BLaER1 treated with 17β-estradiol and CSF1 and Interleukin-3, amounts not matched to agents 10 nM and 100 nM (cell line): ENCODE results near the gene ERI2.
A peak's percentile ranks its signal among the peaks of the same experiment; 100 is the strongest.

Source experiments
- H3K27ac ChIP-seq, 11 experiments: shearing (Covaris generic); formaldehyde crosslinking; 2 replicates each; pipeline ENCODE4 v1.8.1; 2022
- H3K27me3 ChIP-seq, 11 experiments: shearing (Covaris generic); formaldehyde crosslinking; 2 replicates each; pipeline ENCODE4 v1.8.1; 2022
- H3K36me3 ChIP-seq, 11 experiments: shearing (Covaris generic); formaldehyde crosslinking; 2 replicates each; pipeline ENCODE4 v1.8.1; 2022
- H3K4me1 ChIP-seq, 10 experiments: shearing (Covaris generic); formaldehyde crosslinking; 2 replicates each; pipeline ENCODE4 v1.8.1; 2022
- H3K4me2 ChIP-seq, 11 experiments: shearing (Covaris generic); formaldehyde crosslinking; 2 replicates each; pipeline ENCODE4 v1.8.1; 2022
- H3K4me3 ChIP-seq, 10 experiments: shearing (Covaris generic); formaldehyde crosslinking; 2 replicates each; pipeline ENCODE4 v1.8.1; 2022
- H3K9ac ChIP-seq, 11 experiments: shearing (Covaris generic); formaldehyde crosslinking; 2 replicates each; pipeline ENCODE4 v1.8.1; 2022
- H3K9me3 ChIP-seq, 11 experiments: shearing (Covaris generic); formaldehyde crosslinking; replicated peaks in 1 of 11; 2 replicates each; pipeline ENCODE4 v1.8.1; 2022
- H4K20me1 ChIP-seq, 11 experiments: shearing (Covaris generic); formaldehyde crosslinking; 2 replicates each; pipeline ENCODE4 v1.8.1; 2022
- Cebpa-rat ChIP-seq, 11 experiments: shearing (Covaris generic); IDR thresholded peaks; 2 replicates each; pipeline ENCODE4 v1.8.1; 2022

The ERI2 gene, protein sequence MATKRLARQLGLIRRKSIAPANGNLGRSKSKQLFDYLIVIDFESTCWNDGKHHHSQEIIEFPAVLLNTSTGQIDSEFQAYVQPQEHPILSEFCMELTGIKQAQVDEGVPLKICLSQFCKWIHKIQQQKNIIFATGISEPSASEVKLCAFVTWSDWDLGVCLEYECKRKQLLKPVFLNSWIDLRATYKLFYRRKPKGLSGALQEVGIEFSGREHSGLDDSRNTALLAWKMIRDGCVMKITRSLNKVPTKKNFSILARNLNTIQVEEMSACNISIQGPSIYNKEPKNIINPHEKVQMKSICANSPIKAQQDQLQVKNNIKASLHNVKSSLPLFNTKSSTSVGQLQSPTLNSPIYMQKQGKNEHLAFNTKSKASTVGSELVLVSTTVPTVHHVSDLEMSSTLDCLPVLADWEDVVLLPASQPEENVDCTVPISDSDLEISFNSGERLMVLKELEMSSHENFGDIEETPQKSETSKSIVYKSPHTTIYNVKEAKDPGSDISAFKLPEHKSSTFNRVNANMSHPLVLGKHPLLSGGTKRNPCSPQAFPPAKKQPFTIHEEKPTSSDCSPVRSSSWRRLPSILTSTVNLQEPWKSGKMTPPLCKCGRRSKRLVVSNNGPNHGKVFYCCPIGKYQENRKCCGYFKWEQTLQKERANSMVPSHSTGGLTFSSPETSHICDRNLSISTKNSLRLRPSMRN

DNA sequence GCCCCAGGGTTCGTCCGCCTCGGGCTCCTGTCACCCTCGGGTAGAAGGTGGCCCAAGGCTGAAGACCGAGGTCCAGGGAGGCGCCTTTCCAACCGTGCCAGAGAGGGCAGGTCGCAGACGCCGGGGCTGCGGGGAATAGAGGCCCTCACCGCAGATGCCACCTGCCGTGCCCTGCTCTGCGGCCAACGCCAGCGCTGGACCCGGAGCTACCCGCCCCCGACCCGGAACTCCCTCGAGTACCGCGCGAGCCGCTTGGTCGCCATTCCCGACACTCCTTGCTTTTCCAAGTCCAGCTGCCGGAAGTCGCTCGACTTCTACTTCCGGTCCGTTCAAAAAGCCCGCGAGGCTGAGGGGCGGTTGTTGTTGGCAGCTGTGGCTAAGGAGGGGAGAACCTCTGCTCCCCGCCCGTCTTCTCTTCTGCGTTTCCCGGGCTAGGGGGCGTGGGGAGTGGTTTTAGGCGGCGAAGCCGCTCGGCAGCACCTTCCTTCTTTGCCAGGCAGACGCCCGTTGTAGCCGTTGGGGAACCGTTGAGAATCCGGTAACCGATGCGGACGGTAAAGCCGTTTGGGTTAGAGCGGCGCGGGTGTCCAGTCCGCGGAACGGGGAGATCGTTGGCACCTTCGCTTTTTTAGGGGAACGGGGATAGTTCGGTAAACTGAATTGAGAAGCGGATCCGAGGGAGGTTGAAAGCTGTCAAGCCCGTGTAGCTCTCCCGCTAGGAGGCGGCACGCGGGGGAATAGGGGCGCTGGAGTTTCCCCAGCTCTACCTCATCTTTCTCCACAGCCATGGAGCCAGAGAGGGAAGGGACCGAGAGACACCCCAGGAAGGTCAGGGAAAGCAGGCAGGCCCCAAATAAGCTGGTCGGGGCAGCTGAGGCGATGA lies at the start of gene ERI2, which contains the start of gene REXO5:
TSS of gene ERI2 (minus strand) at position 305 of the 883 bp plus-strand sequence. CDS start at position 263, 42 bp downstream.
TSS of gene REXO5 (plus strand) at position 360 of the 883 bp plus-strand sequence. CDS start at position 787, 427 bp downstream.
- Histone ChIP-seq H3K4me2 (peak within 1 kb of the TSS; percentile 41 to 81 (median 68); a peak in 21 of 22 replicates), H3K27me3 (peaks cover 17 to 36% (median 28%) of the 10 kb centered on the region in 11 experiments), H3K27ac (peak within 1 kb of the TSS in 4 of 11 experiments; percentile 1 to 54 (median 24); a peak in 6 of 22 replicates), H4K20me1 (no peaks in the 10 kb centered on the region), H3K4me1 (peaks cover 0 to 16% (median 8%) of the 10 kb centered on the region in 10 experiments; a peak in 8 of 20 replicates), H3K4me3 (peak within 1 kb of the TSS; percentile 39 to 70 (median 53)), H3K9me3 (peaks cover 6 to 21% (median 18%) of the 10 kb centered on the region in 11 experiments; a peak in 20 of 22 replicates), H3K36me3 (no peaks in the 10 kb centered on the region), H3K9ac (peak within 1 kb of the TSS in 7 of 11 experiments; percentile 18 to 66 (median 41); a peak in 11 of 22 replicates)
- no peak for TF ChIP-seq Cebpa-rat (IDR thresholded peaks at IDR 0.05)

DNA sequence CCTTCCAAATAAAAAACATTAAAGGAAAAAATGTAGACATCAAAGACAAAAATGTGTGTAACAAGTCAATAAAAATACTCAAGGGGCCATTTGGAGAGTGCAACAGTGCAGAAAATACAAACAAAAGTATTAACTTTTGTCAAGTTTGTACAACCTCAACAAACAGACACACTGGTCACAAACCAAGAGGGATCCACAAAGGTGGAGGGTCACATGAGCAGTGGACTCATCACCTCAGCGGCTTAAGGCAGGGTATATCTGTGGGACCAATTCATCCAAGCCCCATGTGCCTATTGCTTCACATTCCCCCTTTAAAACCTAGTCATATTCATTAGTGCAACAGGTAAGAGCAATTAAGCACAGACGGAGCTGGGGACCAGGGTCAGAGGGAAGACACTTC lies 48.7 kb upstream of the ERI2 start:
- no peak overlapping the region for H3K4me2 ChIP-seq
- TF ChIP-seq Cebpa-rat (IDR thresholded peaks at IDR 0.05): no peak
- no peaks in the 10 kb centered on the region for H3K27me3 ChIP-seq
- peaks cover 37 to 74% (median 52%) of the 10 kb centered on the region in 11 experiments for H3K36me3 ChIP-seq
- H3K4me1 ChIP-seq: peaks cover 0 to 39% (median 8%) of the 10 kb centered on the region in 10 experiments; a peak in 8 of 20 replicates
- H3K9ac ChIP-seq: no peak overlapping the region
- H3K9me3 ChIP-seq: peaks cover 0 to 19% (median 11%) of the 10 kb centered on the region in 11 experiments; a peak in 12 of 22 replicates
- H3K4me3 ChIP-seq: no peak overlapping the region
- H3K27ac ChIP-seq: no peak overlapping the region
- peaks cover 0 to 68% (median 0%) of the 10 kb centered on the region in 11 experiments; a peak in 7 of 22 replicates for H4K20me1 ChIP-seq

DNA sequence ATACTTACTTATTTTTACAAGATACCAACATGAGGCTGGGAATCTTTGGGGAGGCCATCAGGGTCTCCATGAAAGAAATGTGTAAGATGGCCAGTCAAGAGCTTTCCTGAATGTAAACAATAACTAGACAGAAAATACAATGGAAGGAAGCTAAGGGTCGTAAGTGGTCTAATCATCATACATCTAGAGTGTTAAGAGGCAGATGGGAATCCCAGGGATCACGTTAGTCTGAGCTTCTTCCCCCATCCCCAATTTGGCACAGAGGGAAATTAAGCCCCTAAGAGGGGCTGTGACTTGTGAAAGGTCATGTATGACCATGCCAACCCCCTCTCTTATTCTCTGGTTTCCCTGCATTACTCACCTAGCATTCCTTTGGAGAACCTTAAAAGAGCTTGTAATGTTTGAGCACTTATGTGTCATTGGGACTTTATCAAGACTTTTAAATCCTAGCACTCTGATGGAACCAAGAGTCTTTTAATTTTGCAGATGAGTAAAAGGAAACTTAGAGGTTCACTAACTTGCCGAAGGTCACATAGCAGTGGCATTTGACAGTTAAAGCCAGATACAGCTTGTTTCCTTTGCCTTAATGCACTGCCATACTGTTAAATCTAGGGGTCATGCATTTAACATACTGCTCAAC lies 47.8 kb upstream of the ERI2 start:
- no peak overlapping the region for H3K27ac ChIP-seq
- H3K4me2 ChIP-seq: peak overlapping the region in 1 of 11 experiments; percentile 7; a peak in 1 of 22 replicates
- H3K4me1 ChIP-seq: peaks cover 0 to 46% (median 9%) of the 10 kb centered on the region in 10 experiments; a peak in 8 of 20 replicates
- peaks cover 31 to 65% (median 43%) of the 10 kb centered on the region in 11 experiments for H3K36me3 ChIP-seq
- peaks cover 0 to 59% (median 0%) of the 10 kb centered on the region in 11 experiments; a peak in 5 of 22 replicates for H4K20me1 ChIP-seq
- no peak overlapping the region for H3K9ac ChIP-seq
- H3K27me3 ChIP-seq: no peaks in the 10 kb centered on the region
- no peak for TF ChIP-seq Cebpa-rat (IDR thresholded peaks at IDR 0.05)
- no peak overlapping the region for H3K4me3 ChIP-seq
- peaks cover 0 to 19% (median 11%) of the 10 kb centered on the region in 11 experiments; a peak in 12 of 22 replicates for H3K9me3 ChIP-seq

DNA sequence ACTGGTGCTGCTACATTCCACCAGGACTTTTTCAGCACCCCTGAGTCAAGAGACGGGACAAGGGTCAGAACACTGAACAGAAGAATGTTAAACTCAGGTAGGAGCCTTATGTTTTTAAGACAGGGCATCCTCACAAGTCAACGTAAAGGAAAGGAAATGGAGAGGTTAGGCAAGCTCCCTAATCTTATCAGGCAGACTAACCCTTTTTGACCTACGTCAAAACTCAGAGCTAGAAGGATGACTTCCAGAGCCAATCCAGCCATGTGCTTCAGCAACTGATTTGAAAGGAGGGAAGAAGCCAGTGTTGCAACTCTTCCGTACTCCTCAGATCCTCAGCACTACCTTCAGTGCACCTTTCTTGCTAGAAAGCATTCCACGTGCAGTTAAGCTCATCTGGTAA lies 46.9 kb upstream of the ERI2 start:
- peaks cover 30 to 63% (median 42%) of the 10 kb centered on the region in 11 experiments for H3K36me3 ChIP-seq
- peaks cover 0 to 58% (median 0%) of the 10 kb centered on the region in 11 experiments; a peak in 5 of 22 replicates for H4K20me1 ChIP-seq
- H3K9ac ChIP-seq: no peak overlapping the region
- H3K4me1 ChIP-seq: peaks cover 0 to 46% (median 9%) of the 10 kb centered on the region in 10 experiments; a peak in 8 of 20 replicates
- no peak overlapping the region for H3K4me2 ChIP-seq
- H3K9me3 ChIP-seq: peaks cover 0 to 19% (median 11%) of the 10 kb centered on the region in 11 experiments; a peak in 12 of 22 replicates
- H3K27me3 ChIP-seq: no peaks in the 10 kb centered on the region
- no peak overlapping the region for H3K4me3 ChIP-seq
- no peak overlapping the region for H3K27ac ChIP-seq
- no peak for TF ChIP-seq Cebpa-rat (IDR thresholded peaks at IDR 0.05)

DNA sequence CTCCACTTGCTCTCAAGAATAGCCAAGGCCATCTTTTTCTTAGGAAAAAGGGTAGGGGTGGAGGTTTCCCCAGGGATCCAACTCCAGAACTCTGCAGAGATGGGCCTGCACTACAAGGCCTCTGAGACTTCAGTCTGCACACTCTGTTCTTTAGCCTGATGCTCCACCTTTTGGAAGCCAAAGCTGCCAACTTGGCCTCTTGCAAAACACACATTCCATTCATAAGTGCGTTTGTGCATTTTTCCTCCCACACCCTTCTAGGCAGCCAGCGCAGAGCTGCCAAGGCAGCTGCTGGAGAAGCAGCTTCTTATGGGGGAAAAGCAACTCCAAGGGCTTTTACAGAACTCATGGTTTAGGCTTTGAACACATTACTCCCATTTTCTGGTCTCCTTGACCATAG lies 45.3 kb upstream of the ERI2 start:
- no peak overlapping the region for H3K27ac ChIP-seq
- peaks cover 20 to 47% (median 29%) of the 10 kb centered on the region in 11 experiments for H3K36me3 ChIP-seq
- H3K4me2 ChIP-seq: no peak overlapping the region; a peak in 1 of 22 replicates
- H4K20me1 ChIP-seq: peaks cover 0 to 43% (median 0%) of the 10 kb centered on the region in 11 experiments; a peak in 5 of 22 replicates
- H3K9ac ChIP-seq: peak overlapping the region in 1 of 11 experiments; percentile 44; a peak in 1 of 22 replicates
- no peak overlapping the region for H3K4me3 ChIP-seq
- peaks cover 7 to 49% (median 11%) of the 10 kb centered on the region in 10 experiments; a peak in 14 of 20 replicates for H3K4me1 ChIP-seq
- H3K27me3 ChIP-seq: no peaks in the 10 kb centered on the region
- H3K9me3 ChIP-seq: peaks cover 0 to 17% (median 11%) of the 10 kb centered on the region in 11 experiments; a peak in 12 of 22 replicates
- no peak for TF ChIP-seq Cebpa-rat (IDR thresholded peaks at IDR 0.05)

DNA sequence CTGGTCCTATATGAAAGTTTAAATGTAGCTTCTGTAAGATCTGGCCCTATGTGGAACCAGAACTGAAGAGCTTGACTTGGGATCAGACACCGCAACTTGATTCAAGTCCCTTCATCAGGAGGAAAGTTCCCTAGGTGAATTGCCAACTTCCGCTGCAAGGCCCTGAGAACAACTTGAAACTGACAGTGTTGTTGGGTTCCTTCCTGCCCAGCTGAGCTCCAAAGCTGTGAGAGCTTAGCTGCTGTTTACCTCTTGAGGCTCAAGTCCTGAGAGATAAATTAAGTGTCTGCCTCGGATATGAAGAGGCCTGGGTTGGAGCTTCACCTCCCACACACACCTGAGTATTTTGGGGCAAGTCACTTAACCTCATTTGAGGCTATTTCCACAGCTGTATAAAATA lies 44.7 kb upstream of the ERI2 start:
- Histone ChIP-seq H3K4me2 (no peak overlapping the region), H3K36me3 (peaks cover 17 to 41% (median 23%) of the 10 kb centered on the region in 11 experiments), H3K4me1 (peaks cover 7 to 51% (median 11%) of the 10 kb centered on the region in 10 experiments; a peak in 14 of 20 replicates), H3K9me3 (peaks cover 0 to 14% (median 9%) of the 10 kb centered on the region in 11 experiments; a peak in 12 of 22 replicates), H4K20me1 (peaks cover 0 to 38% (median 0%) of the 10 kb centered on the region in 11 experiments; a peak in 5 of 22 replicates), H3K9ac (peak overlapping the region in 2 of 11 experiments; percentile 16 to 44; a peak in 2 of 22 replicates), H3K27ac (no peak overlapping the region), H3K27me3 (no peaks in the 10 kb centered on the region), H3K4me3 (no peak overlapping the region)
- no peak for TF ChIP-seq Cebpa-rat (IDR thresholded peaks at IDR 0.05)
